DND-41 (cell line): ENCODE data around the gene OCIAD1.

Source experiments
- CTCF ChIP-seq: IDR thresholded peaks from 2 replicates; pipeline ENCODE4 v1.5.1; 2012; ENCODE audit warnings: borderline replicate concordance, low read length, moderate library complexity, mild to moderate bottlenecking; ENCODE audit not compliant: poor library complexity, severe bottlenecking; ENCODE audit errors: extremely low read depth
- EZH2 ChIP-seq: IDR thresholded peaks from 3 replicates; pipeline ENCODE4 v1.6.1; 2012; ENCODE audit warnings: borderline replicate concordance, low read depth, mild to moderate bottlenecking, moderate library complexity, low read length, inconsistent platforms; ENCODE audit not compliant: severe bottlenecking

GRCh38 chr4:48910511-48910910 is 79.6 kb downstream of the OCIAD1 start:
- no peak for TF ChIP-seq CTCF
- TF ChIP-seq EZH2, result no peak
